HEK293 (cell line): ENCODE results near the gene INF2.

ENCODE experiments used
- CTCF ChIA-PET: fragments of 350-600 bp; formaldehyde crosslinking; extraction: SDS; loops from one replicate; lab custom pipeline; 2021; ENCODE audit warnings: antibody characterized with exemption; lab: Yijun Ruan, JAX
- POLR2A ChIA-PET: fragments of 300-600 bp; formaldehyde crosslinking; extraction: SDS; loops from one replicate; lab custom pipeline; 2020; ENCODE audit warnings: antibody characterized with exemption, inconsistent platforms; lab: Yijun Ruan, JAX
- H3K27ac ChIP-seq: fragments of 200-500 bp; sonication (Bioruptor generic); 2 replicates; pipeline ENCODE4 v1.5.1; 2014; ENCODE audit warnings: low read depth, low read length, control low read depth, inconsistent platforms; ENCODE audit errors: extremely low read depth
- H3K36me3 ChIP-seq, 2 experiments: fragments of 200-500 bp in 1 of 2; sonication (Bioruptor generic) in 1 of 2; 1 replicate in 1 of 2; 2 replicates in 1 of 2; pipeline ENCODE4 v1.5.1; 2014 to 2017; ENCODE audit warnings: inconsistent platforms in 2 of 2, low read length in 2 of 2; ENCODE audit not compliant: control insufficient read depth in 2 of 2, insufficient read depth in 1 of 2
- H3K4me1 ChIP-seq: fragments of 200-500 bp; sonication (Bioruptor generic); 2 replicates; pipeline ENCODE4 v1.5.1; 2014; ENCODE audit warnings: mild to moderate bottlenecking, low read length, inconsistent platforms; ENCODE audit not compliant: control insufficient read depth, insufficient read depth
- H3K4me3 ChIP-seq: 2 replicates; pipeline ENCODE4 v1.5.1; 2011; ENCODE audit warnings: low read depth, mild to moderate bottlenecking, control low read depth, low read length, moderate library complexity
- H3K9me3 ChIP-seq: fragments of 200-500 bp; sonication (Bioruptor generic); 2 replicates; pipeline ENCODE4 v1.5.1; 2014; ENCODE audit warnings: low read depth, low read length, inconsistent platforms; ENCODE audit not compliant: control insufficient read depth, insufficient read depth
- FEZF1 ChIP-seq: fragments of 450-650 bp; formaldehyde crosslinking; IDR thresholded peaks from 2 replicates; pipeline ENCODE4 v1.5.1; 2016; ENCODE audit warnings: missing biosample characterization, missing genetic modification characterization
- GLIS2 ChIP-seq: fragments of 450-650 bp; formaldehyde crosslinking; IDR thresholded peaks from 2 replicates; pipeline ENCODE4 v1.5.1; 2016; ENCODE audit warnings: missing biosample characterization, missing genetic modification characterization
- HOXD13 ChIP-seq: sonication (generic); formaldehyde crosslinking; IDR thresholded peaks from 2 replicates; pipeline ENCODE4 v1.8.0; 2022; ENCODE audit warnings: missing genetic modification reagents, borderline replicate concordance
- KLF8 ChIP-seq: fragments of 450-650 bp; formaldehyde crosslinking; IDR thresholded peaks from 2 replicates; pipeline ENCODE4 v1.5.1; 2016; ENCODE audit warnings: missing biosample characterization, missing genetic modification characterization
- KLF9 ChIP-seq: fragments of 450-650 bp; formaldehyde crosslinking; IDR thresholded peaks from 2 replicates; pipeline ENCODE4 v1.5.1; 2016; ENCODE audit warnings: missing biosample characterization, missing genetic modification characterization, low read depth
- PRDM6 ChIP-seq: fragments of 450-650 bp; formaldehyde crosslinking; IDR thresholded peaks from 2 replicates; pipeline ENCODE4 v1.5.1; 2017; ENCODE audit warnings: missing biosample characterization, missing genetic modification characterization
- REST ChIP-seq: fragments of 450-650 bp; formaldehyde crosslinking; IDR thresholded peaks from 2 replicates; pipeline ENCODE4 v1.5.1; 2016; ENCODE audit warnings: missing biosample characterization, missing genetic modification characterization
- ZBTB7A ChIP-seq: fragments of 450-650 bp; formaldehyde crosslinking; IDR thresholded peaks from 2 replicates; pipeline ENCODE4 v1.5.1; 2016; ENCODE audit warnings: low read depth, missing biosample characterization, missing genetic modification characterization
- ZFHX2 ChIP-seq: fragments of 450-650 bp; formaldehyde crosslinking; conservative IDR thresholded peaks from 2 replicates; pipeline ENCODE4 v1.5.1; 2016; ENCODE audit warnings: missing biosample characterization, missing genetic modification characterization
- ZFP37 ChIP-seq: fragments of 450-650 bp; formaldehyde crosslinking; IDR thresholded peaks from 2 replicates; pipeline ENCODE4 v1.5.1; 2016; ENCODE audit warnings: missing biosample characterization, missing genetic modification characterization
- ZIC2 ChIP-seq: fragments of 450-650 bp; formaldehyde crosslinking; IDR thresholded peaks from 2 replicates; pipeline ENCODE4 v1.5.1; 2016; ENCODE audit warnings: missing biosample characterization, missing genetic modification characterization
- ZNF10 ChIP-seq: fragments of 450-650 bp; formaldehyde crosslinking; IDR thresholded peaks from 2 replicates; pipeline ENCODE4 v1.5.1; 2017; ENCODE audit warnings: missing biosample characterization, missing genetic modification characterization
- ZNF311 ChIP-seq: fragments of 450-650 bp; formaldehyde crosslinking; IDR thresholded peaks from 2 replicates; pipeline ENCODE4 v1.5.1; 2017; ENCODE audit warnings: missing biosample characterization, missing genetic modification characterization, borderline replicate concordance
- ZNF398 ChIP-seq: fragments of 450-650 bp; formaldehyde crosslinking; IDR thresholded peaks from 2 replicates; pipeline ENCODE4 v1.5.1; 2017; ENCODE audit warnings: missing biosample characterization, missing genetic modification characterization
- ZNF426 ChIP-seq: fragments of 450-650 bp; formaldehyde crosslinking; IDR thresholded peaks from 2 replicates; pipeline ENCODE4 v1.5.1; 2017; ENCODE audit warnings: missing biosample characterization, missing genetic modification characterization, mild to moderate bottlenecking, inconsistent platforms, moderate library complexity
- ZNF501 ChIP-seq: fragments of 450-650 bp; formaldehyde crosslinking; IDR thresholded peaks from 2 replicates; pipeline ENCODE4 v1.5.1; 2016; ENCODE audit warnings: missing biosample characterization, missing genetic modification characterization
- ZNF514 ChIP-seq: fragments of 450-650 bp; formaldehyde crosslinking; IDR thresholded peaks from 2 replicates; pipeline ENCODE4 v1.5.1; 2016; ENCODE audit warnings: missing biosample characterization, missing genetic modification characterization
- ZNF530 ChIP-seq: fragments of 450-650 bp; formaldehyde crosslinking; IDR thresholded peaks from 2 replicates; pipeline ENCODE4 v1.5.1; 2016; ENCODE audit warnings: low read depth, missing biosample characterization, missing genetic modification characterization
- ZNF600 ChIP-seq: fragments of 450-650 bp; formaldehyde crosslinking; IDR thresholded peaks from 2 replicates; pipeline ENCODE4 v1.5.1; 2016; ENCODE audit warnings: missing biosample characterization, missing genetic modification characterization
- ZNF629 ChIP-seq: fragments of 450-650 bp; formaldehyde crosslinking; IDR thresholded peaks from 2 replicates; pipeline ENCODE4 v1.5.1; 2017; ENCODE audit warnings: missing biosample characterization, missing genetic modification characterization
- ZNF664 ChIP-seq: fragments of 450-650 bp; formaldehyde crosslinking; IDR thresholded peaks from 2 replicates; pipeline ENCODE4 v1.5.1; 2016; ENCODE audit warnings: missing biosample characterization, missing genetic modification characterization
- ZNF701 ChIP-seq: fragments of 450-650 bp; formaldehyde crosslinking; IDR thresholded peaks from 2 replicates; pipeline ENCODE4 v1.5.1; 2016; ENCODE audit warnings: missing biosample characterization, missing genetic modification characterization
- ZNF830 ChIP-seq: fragments of 450-650 bp; IDR thresholded peaks from 2 replicates; pipeline ENCODE4 v1.5.0; 2018; ENCODE audit warnings: missing biosample characterization, missing genetic modification characterization, low read depth, mild to moderate bottlenecking, moderate library complexity
- TF ChIP-seq, protein P1 (sequence below): fragments of 450-650 bp; formaldehyde crosslinking; IDR thresholded peaks from 2 replicates; pipeline ENCODE4 v1.5.1; 2016; ENCODE audit warnings: missing biosample characterization, missing genetic modification characterization, borderline replicate concordance

INF2 gene

DNA sequence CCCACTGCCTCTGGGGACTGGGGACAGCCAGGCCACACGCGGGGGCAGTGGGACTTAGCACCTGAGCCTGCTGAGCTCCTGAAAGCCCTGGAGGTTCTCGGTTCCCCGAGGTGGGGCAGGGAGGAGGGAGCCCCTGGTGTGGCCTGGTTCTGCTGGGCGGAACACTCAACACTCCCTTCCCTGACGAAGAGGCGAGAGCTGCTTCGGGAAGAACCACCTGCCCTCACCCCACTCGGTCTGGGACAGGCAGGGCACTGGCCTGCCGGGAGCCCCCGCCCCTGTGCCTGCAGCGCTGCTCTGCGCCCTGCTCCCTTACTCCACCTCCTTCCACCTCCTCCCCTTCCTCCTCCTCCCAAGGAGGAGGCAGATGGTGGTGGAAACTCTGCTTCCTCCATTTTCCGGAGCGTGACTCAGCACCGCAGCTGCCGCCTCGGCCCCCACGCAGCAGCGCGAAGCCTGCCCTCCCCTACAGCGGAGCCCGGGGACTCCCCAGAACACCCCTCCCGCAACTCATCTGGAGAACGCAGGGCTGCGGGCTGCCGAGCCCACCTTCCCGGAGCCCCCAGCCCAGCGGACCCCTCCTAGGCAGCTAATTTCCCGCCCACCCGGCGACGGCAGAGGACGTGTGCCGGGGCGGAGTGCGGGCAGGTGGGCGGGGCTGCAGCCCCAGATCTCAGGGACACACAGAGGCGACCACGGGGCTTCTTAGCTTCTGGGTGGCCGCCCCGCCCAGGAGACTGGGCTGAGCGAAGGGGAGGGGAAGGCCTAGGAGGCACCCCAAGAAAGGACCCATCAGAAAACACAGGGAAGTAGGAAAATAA lies 11.7 kb upstream of the INF2 start (continued):
- TF ChIP-seq ZBTB7A (tag by site-specific recombination) (peak; percentile 69; the same call in 1 of the 2 replicates), GLIS2 (tag by site-specific recombination) (peak; percentile 97), KLF8 (tag by site-specific recombination) (peak; percentile 76), ZNF501 (peak; percentile 92), ZIC2 (tag by site-specific recombination) (peak; percentile 66), ZNF701 (tag by site-specific recombination) (no peak), ZNF514 (tag by site-specific recombination) (no peak), HOXD13 (CRISPR knock-in tag) (no peak), ZNF10 (peak; percentile 47; the same call in 1 of the 2 replicates), REST (tag by site-specific recombination) (peak; percentile 29; the same call in 1 of the 2 replicates), PRDM6 (tag by site-specific recombination) (no peak), ZNF600 (tag by site-specific recombination) (peak; percentile 96), ZNF530 (tag by site-specific recombination) (no peak), ZNF398 (tag by site-specific recombination) (peak; percentile 96), KLF9 (peak; percentile 94), FEZF1 (tag by site-specific recombination) (no peak)
- TF ChIP-seq, protein P1, sequence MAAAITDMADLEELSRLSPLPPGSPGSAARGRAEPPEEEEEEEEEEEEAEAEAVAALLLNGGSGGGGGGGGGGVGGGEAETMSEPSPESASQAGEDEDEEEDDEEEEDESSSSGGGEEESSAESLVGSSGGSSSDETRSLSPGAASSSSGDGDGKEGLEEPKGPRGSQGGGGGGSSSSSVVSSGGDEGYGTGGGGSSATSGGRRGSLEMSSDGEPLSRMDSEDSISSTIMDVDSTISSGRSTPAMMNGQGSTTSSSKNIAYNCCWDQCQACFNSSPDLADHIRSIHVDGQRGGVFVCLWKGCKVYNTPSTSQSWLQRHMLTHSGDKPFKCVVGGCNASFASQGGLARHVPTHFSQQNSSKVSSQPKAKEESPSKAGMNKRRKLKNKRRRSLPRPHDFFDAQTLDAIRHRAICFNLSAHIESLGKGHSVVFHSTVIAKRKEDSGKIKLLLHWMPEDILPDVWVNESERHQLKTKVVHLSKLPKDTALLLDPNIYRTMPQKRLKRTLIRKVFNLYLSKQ (tag by site-specific recombination), result no peak

GRCh38 chr14:104678346-104678745 lies 11.1 kb upstream of the INF2 start:
- H3K4me3 ChIP-seq, result no peak overlapping the region
- POLR2A ChIA-PET, result no interaction called here
- CTCF ChIA-PET, result interaction anchor here (0.7 to 1.2 kb wide), 4 partner anchors 9 to 45 kb away, joined by 3 to 5 read pairs (median 3); partner anchors contain the start of gene ADSS1
- H3K9me3 ChIP-seq, result no peaks in the 10 kb centered on the region
- H3K4me1 ChIP-seq, result peaks cover 13% of the 10 kb centered on the region; the same call in 1 of the 2 replicates
- no peaks in the 10 kb centered on the region for H3K36me3 ChIP-seq
- peak overlapping the region; percentile 87; the same call in 1 of the 2 replicates for H3K27ac ChIP-seq
- TF ChIP-seq ZFHX2, result no peak
- no peak for TF ChIP-seq ZFP37 (tag by site-specific recombination)
- TF ChIP-seq ZNF426 (tag by site-specific recombination), result no peak
- peak; percentile 14; the same call in 1 of the 2 replicates for TF ChIP-seq ZIC2 (tag by site-specific recombination)
- TF ChIP-seq ZNF311 (tag by site-specific recombination), result no peak
- TF ChIP-seq ZNF664 (tag by site-specific recombination), result no peak
- TF ChIP-seq FEZF1 (tag by site-specific recombination), result no peak
- TF ChIP-seq ZNF830 (tag by site-specific recombination), result no peak
- no peak for TF ChIP-seq ZNF629 (tag by site-specific recombination)
- no peak for TF ChIP-seq PRDM6 (tag by site-specific recombination)
